Natural killer cell (primary cell): ENCODE data around the gene LBH. TPM values are rescaled to one million over a fixed set of nuclear protein-coding genes. Genes with fewer than 3 reads are reported as not detected.

ENCODE experiments used
- ATAC-seq, 3 donors: fragments of 150-1000 bp in 2 of 3; fragments of 200-7000 bp in 1 of 3; cut with Tn5 transposase; 1 replicate in 1 of 3; 2 replicates in 2 of 3; pipeline ENCODE4 v1.10.0; 2021; ENCODE audit warnings: mild to moderate bottlenecking in 2 of 3, moderate library complexity in 2 of 3
- DNase-seq, 2 donors: peaks; one replicate each; pipeline versions ENCODE4 v3.0.0 to v3.0.0-alpha.2; 2013 to 2021; ENCODE audit warnings: mixed read lengths in 1 of 2
- H3K27ac ChIP-seq: one replicate; pipeline ENCODE4 v1.5.1; 2013; ENCODE audit warnings: mild to moderate bottlenecking, low read length
- H3K27me3 ChIP-seq: one replicate; pipeline ENCODE4 v1.6.1; 2013; ENCODE audit warnings: low read length; ENCODE audit not compliant: control insufficient read depth, insufficient read depth
- H3K36me3 ChIP-seq: one replicate; pipeline ENCODE4 v1.6.1; 2013; ENCODE audit warnings: low read length; ENCODE audit not compliant: control insufficient read depth, insufficient read depth
- H3K4me1 ChIP-seq: one replicate; pipeline ENCODE4 v1.6.1; 2013; ENCODE audit warnings: low read length; ENCODE audit not compliant: control insufficient read depth, insufficient read depth
- H3K4me3 ChIP-seq: one replicate; pipeline ENCODE4 v1.5.1; 2013; ENCODE audit warnings: low read length
- H3K9me3 ChIP-seq: one replicate; pipeline ENCODE4 v1.6.1; 2013; ENCODE audit warnings: low read length; ENCODE audit not compliant: control insufficient read depth, insufficient read depth
- H3K27ac Mint-ChIP-seq, 2 donors: one replicate each; pipeline ENCODE4 v1.8.0; 2022; ENCODE audit warnings: mild to moderate bottlenecking in 2 of 2, mixed read lengths in 2 of 2, moderate library complexity in 1 of 2
- H3K27me3 Mint-ChIP-seq, 2 donors: one replicate each; pipeline ENCODE4 v1.8.0; 2022; ENCODE audit warnings: low read depth in 2 of 2, mixed read lengths in 2 of 2
- H3K36me3 Mint-ChIP-seq: one replicate; pipeline ENCODE4 v1.8.0; 2022; ENCODE audit warnings: mixed read lengths
- H3K4me1 Mint-ChIP-seq, 2 donors: one replicate each; pipeline ENCODE4 v1.8.0; 2022; ENCODE audit warnings: mixed read lengths in 2 of 2
- H3K4me3 Mint-ChIP-seq: one replicate; pipeline ENCODE4 v1.8.0; 2022; ENCODE audit warnings: mild to moderate bottlenecking, moderate library complexity, mixed read lengths
- H3K9me3 Mint-ChIP-seq, 2 donors: one replicate each; pipeline ENCODE4 v1.8.0; 2022; ENCODE audit warnings: mixed read lengths in 2 of 2
- WGBS: methylation state at CpG from one replicate; pipeline ENCODE4 v1.1.7; 2013; ENCODE audit warnings: missing lambda C conversion rate; ENCODE audit not compliant: insufficient coverage; 5-methylcytosine and 5-hydroxymethylcytosine counted together
- intact Hi-C: fragments of 100-400 bp; cut with micrococcal nuclease; formaldehyde crosslinking; loops from one replicate; pipeline ENCODE4 v1.14.2; 2022
- total RNA-seq, 4 donors: library from RNA; stranded (reverse); fragments of 120-200 nt in 1 of 4; gene quantifications; one replicate each; pipeline versions ENCODE4 v1.2.3 to v1.2.4, GENCODE V29; 2013 to 2022
- TF ChIP-seq, protein P1 (sequence below): fragments of 200-600 bp; IDR thresholded peaks from one replicate; pipeline ENCODE4 v1.8.0; 2022; ENCODE audit warnings: antibody characterized with exemption

LBH gene
- total RNA-seq, 3 donors from 2014 or later (not counting 1 experiment from before 2014, with no cell fraction given) = 157 to 197 (median 158) TPM

DNA sequence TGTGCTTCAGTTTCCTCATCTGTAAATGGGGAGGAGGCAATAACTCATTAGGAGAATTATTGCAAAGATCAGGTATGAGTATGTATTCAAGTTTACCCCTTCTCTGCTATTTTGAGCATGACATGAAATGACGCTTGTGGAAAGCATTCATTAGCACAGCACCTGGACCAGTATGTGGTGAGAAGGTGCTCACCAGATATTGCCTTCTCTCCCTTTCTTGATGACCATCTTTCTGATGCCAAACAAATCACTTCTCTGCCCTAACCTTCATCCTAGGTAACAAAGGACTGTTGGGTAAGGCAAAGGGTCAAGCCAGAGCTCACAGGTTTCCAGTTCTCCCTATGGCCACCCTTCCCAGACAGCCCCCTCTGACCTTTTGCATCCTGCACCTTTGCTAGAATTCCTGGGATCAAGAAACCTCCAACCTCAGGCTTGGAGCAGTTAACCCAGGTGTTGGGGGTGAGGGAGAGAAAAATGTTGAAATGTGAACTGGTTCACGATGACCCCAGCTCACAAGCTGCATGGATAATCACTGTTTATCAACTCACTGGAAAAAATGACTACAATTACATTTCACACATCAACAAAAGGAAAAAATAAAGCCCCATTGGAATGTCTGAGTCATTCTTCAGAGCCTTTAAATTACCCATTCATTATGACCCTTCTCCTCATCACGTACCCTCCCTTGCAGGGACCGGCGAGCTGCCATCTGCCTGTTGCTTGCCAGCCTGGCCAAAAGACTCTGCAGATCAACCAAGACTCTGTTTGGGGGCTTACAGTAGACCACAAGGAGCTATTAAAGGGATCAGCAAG, 41.6 kb downstream of the LBH start:
- Mint-ChIP-seq H3K4me1 (peaks cover 30% of the 10 kb centered on the region in 2 donors), H3K4me3 (no peak overlapping the region), H3K27ac (no peak overlapping the region), H3K27me3 (no peaks in the 10 kb centered on the region), H3K36me3 (no peaks in the 10 kb centered on the region), H3K9me3 (no peaks in the 10 kb centered on the region)
- 82% methylated on average over 5 of the region's 5 CpGs for WGBS
- Histone ChIP-seq H3K4me3 (no peak overlapping the region), H3K9me3 (no peaks in the 10 kb centered on the region), H3K27me3 (no peaks in the 10 kb centered on the region), H3K4me1 (peaks cover 17% of the 10 kb centered on the region), H3K27ac (no peak overlapping the region), H3K36me3 (no peaks in the 10 kb centered on the region)
- DNase-seq (no peak), ATAC-seq (no peak)
- TF ChIP-seq, protein P1, sequence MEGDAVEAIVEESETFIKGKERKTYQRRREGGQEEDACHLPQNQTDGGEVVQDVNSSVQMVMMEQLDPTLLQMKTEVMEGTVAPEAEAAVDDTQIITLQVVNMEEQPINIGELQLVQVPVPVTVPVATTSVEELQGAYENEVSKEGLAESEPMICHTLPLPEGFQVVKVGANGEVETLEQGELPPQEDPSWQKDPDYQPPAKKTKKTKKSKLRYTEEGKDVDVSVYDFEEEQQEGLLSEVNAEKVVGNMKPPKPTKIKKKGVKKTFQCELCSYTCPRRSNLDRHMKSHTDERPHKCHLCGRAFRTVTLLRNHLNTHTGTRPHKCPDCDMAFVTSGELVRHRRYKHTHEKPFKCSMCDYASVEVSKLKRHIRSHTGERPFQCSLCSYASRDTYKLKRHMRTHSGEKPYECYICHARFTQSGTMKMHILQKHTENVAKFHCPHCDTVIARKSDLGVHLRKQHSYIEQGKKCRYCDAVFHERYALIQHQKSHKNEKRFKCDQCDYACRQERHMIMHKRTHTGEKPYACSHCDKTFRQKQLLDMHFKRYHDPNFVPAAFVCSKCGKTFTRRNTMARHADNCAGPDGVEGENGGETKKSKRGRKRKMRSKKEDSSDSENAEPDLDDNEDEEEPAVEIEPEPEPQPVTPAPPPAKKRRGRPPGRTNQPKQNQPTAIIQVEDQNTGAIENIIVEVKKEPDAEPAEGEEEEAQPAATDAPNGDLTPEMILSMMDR = no peak
- intact Hi-C loops = no loop called here

DNA sequence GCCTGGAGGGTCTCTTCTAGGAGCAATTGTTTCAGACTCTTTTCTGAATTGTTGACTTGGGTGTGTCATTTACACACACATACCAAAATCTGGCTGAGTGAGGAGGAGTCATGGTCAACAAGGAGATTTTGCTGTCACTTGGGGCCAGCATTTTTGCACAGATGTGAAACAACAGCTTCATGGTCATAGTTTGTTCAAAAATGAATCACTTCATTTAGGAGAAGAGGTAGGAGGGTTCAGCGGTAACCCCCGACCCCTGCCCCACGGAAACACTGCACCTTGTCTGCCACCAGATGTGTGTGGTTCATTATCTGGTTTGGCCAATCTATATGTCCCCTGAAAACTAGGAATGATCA, 42.2 kb downstream of the LBH start:
- intact Hi-C loops = no loop called here
- Histone ChIP-seq H3K27me3 (no peaks in the 10 kb centered on the region), H3K4me1 (peaks cover 12% of the 10 kb centered on the region), H3K9me3 (no peaks in the 10 kb centered on the region), H3K36me3 (no peaks in the 10 kb centered on the region), H3K4me3 (no peak overlapping the region), H3K27ac (no peak overlapping the region)
- Mint-ChIP-seq H3K9me3 (no peaks in the 10 kb centered on the region), H3K36me3 (no peaks in the 10 kb centered on the region), H3K4me3 (no peak overlapping the region), H3K4me1 (peaks cover 32 to 34% of the 10 kb centered on the region in 2 donors), H3K27ac (no peak overlapping the region), H3K27me3 (no peaks in the 10 kb centered on the region)
- ATAC-seq (no peak), DNase-seq (no peak)
- TF ChIP-seq, protein P1 = no peak
- WGBS = 86% methylated on average over 3 of the region's 3 CpGs

DNA sequence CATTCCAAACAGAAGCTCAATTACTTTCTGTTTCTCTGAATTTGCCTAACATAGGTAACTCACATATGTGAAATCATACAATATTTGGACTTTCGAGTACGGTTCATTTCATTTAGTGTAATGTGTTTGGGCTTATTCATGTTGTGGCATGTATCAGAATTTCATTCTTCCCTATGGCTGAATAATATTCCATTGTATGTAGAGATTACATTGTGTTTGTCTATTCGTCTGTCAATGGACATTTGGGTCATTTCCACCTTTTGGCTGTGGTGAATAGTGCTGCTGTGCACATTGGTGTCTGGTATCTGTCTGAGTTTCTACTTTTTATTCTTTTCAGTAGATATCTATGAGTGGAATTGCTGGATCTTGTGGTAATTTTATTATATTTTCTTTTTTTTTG, 43.9 kb downstream of the LBH start:
- H3K9me3 Mint-ChIP-seq = no peaks in the 10 kb centered on the region
- no peaks in the 10 kb centered on the region for H3K36me3 Mint-ChIP-seq
- intact Hi-C loops = no loop called here
- no peaks in the 10 kb centered on the region for H3K27me3 Mint-ChIP-seq
- ATAC-seq (no peak), DNase-seq (no peak)
- no peaks in the 10 kb centered on the region for H3K27me3 ChIP-seq
- no peak overlapping the region for H3K27ac Mint-ChIP-seq
- H3K36me3 ChIP-seq = no peaks in the 10 kb centered on the region
- WGBS = 100% methylated on average over 1 of the region's 3 CpGs
- no peaks in the 10 kb centered on the region for H3K9me3 ChIP-seq
- H3K4me3 Mint-ChIP-seq = no peak overlapping the region
- peaks cover 16% of the 10 kb centered on the region for H3K4me1 ChIP-seq
- no peak overlapping the region for H3K4me3 ChIP-seq
- TF ChIP-seq, protein P1 = no peak
- H3K27ac ChIP-seq = no peak overlapping the region
- H3K4me1 Mint-ChIP-seq = peaks cover 30 to 38% of the 10 kb centered on the region in 2 donors
